LNCaP clone FGC (cell line): Measurements from ENCODE around the gene DMTF1.

ENCODE experiments used
- DNase-seq: peaks from one replicate; pipeline ENCODE4 v3.0.0-alpha.2; 2011; ENCODE audit warnings: low read depth
- H3K4me3 ChIP-seq: 2 replicates; pipeline ENCODE4 v1.5.1; 2011; ENCODE audit warnings: mild to moderate bottlenecking, low read depth, low read length, control low read depth
- TF ChIP-seq, protein P1 (sequence below): IDR thresholded peaks from 2 replicates; pipeline ENCODE4 v1.5.1; 2012; ENCODE audit warnings: mild to moderate bottlenecking; ENCODE audit not compliant: control insufficient read depth, insufficient read depth; ENCODE audit errors: extremely low read depth

The DMTF1 gene

GRCh38 chr7:87171282-87171934, 19.2 kb downstream of the DMTF1 start:
- no peak for DNase-seq
- no peak overlapping the region for H3K4me3 ChIP-seq
- TF ChIP-seq, protein P1, sequence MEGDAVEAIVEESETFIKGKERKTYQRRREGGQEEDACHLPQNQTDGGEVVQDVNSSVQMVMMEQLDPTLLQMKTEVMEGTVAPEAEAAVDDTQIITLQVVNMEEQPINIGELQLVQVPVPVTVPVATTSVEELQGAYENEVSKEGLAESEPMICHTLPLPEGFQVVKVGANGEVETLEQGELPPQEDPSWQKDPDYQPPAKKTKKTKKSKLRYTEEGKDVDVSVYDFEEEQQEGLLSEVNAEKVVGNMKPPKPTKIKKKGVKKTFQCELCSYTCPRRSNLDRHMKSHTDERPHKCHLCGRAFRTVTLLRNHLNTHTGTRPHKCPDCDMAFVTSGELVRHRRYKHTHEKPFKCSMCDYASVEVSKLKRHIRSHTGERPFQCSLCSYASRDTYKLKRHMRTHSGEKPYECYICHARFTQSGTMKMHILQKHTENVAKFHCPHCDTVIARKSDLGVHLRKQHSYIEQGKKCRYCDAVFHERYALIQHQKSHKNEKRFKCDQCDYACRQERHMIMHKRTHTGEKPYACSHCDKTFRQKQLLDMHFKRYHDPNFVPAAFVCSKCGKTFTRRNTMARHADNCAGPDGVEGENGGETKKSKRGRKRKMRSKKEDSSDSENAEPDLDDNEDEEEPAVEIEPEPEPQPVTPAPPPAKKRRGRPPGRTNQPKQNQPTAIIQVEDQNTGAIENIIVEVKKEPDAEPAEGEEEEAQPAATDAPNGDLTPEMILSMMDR: no peak

DNA sequence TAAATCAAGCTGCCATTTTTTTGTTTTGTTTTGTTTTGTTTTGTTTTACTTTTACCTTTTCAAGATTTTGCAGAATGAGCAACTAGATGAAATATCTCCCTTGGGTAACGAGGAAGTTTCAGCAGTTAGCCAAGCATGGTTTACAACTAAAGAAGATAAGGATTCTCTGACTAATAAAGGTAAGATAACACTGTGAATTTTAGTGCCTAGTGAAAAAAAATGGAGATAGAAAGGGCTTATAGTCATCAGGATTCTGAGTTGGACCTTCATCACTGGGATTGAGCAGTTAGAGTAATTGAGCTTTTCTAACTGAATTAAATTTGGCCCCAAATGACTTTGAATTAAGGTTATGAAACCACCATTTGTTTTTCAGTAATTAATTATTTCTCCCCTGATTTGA, 21.2 kb downstream of the DMTF1 start:
- no peak for DNase-seq
- TF ChIP-seq, protein P1: no peak

GRCh38 chr7:87178320-87178719, 26.1 kb downstream of the DMTF1 start:
- no peak overlapping the region for H3K4me3 ChIP-seq
- no peak for DNase-seq
- TF ChIP-seq, protein P1: no peak

More for the DNA sequence above, 21.2 kb downstream of the DMTF1 start:
- no peak overlapping the region for H3K4me3 ChIP-seq

DNA sequence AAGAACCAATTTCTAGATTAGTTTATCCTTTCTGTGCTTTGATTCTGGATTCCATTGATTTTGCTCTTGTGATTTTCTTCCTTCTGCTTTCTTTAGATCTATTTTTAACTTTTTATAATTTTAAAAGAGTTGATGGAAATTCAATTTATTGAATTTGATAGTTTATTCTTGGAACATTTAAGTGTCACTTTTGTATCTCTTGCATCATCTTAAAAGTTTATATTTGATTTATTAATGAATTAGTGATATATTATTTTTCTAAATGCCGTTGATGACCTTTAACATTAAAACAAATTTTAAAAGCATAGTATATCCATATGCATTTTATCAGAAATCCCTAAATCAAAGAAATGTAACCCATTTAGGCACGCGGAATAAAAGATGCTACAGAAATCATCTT, 26.9 kb downstream of the DMTF1 start:
- DNase-seq: no peak
- no peak overlapping the region for H3K4me3 ChIP-seq
- TF ChIP-seq, protein P1: no peak

DNA sequence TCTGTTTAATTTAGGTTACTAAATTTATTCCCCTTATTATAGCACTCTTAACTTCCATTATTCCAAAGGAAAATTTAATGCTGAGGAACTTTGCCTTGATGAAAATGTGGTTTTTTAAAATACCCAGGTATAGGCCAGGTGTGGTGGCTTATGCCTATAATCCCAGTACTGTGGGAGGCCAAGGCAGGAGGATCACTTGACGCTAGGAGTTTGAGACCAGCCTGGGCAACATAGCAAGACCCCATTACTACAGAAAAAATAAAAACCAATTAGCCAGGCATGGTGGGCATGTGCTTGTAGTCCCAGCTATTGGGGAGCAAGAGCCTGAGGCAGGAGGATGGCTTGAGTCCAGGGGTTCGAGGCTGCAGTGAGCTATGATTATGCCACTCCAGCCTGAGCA, 34.9 kb downstream of the DMTF1 start:
- TF ChIP-seq, protein P1: no peak
- no peak overlapping the region for H3K4me3 ChIP-seq
- no peak for DNase-seq

GRCh38 chr7:87188930-87189329, 36.7 kb downstream of the DMTF1 start:
- TF ChIP-seq, protein P1: no peak
- no peak for DNase-seq
- H3K4me3 ChIP-seq: no peak overlapping the region

GRCh38 chr7:87190783-87191182, 38.5 kb downstream of the DMTF1 start:
- no peak overlapping the region for H3K4me3 ChIP-seq
- DNase-seq: no peak
- TF ChIP-seq, protein P1: no peak
